GM21528 (cell line): ENCODE measurements around the gene NACAD.

ENCODE experiments used
- ATAC-seq: cut with Tn5 transposase; IDR thresholded peaks from one replicate; pipeline ENCODE4 v1.9.1; 2021; ENCODE audit warnings: mild to moderate bottlenecking, moderate library complexity; ENCODE audit not compliant: unreplicated experiment, low FRiP score

Gene NACAD, protein sequence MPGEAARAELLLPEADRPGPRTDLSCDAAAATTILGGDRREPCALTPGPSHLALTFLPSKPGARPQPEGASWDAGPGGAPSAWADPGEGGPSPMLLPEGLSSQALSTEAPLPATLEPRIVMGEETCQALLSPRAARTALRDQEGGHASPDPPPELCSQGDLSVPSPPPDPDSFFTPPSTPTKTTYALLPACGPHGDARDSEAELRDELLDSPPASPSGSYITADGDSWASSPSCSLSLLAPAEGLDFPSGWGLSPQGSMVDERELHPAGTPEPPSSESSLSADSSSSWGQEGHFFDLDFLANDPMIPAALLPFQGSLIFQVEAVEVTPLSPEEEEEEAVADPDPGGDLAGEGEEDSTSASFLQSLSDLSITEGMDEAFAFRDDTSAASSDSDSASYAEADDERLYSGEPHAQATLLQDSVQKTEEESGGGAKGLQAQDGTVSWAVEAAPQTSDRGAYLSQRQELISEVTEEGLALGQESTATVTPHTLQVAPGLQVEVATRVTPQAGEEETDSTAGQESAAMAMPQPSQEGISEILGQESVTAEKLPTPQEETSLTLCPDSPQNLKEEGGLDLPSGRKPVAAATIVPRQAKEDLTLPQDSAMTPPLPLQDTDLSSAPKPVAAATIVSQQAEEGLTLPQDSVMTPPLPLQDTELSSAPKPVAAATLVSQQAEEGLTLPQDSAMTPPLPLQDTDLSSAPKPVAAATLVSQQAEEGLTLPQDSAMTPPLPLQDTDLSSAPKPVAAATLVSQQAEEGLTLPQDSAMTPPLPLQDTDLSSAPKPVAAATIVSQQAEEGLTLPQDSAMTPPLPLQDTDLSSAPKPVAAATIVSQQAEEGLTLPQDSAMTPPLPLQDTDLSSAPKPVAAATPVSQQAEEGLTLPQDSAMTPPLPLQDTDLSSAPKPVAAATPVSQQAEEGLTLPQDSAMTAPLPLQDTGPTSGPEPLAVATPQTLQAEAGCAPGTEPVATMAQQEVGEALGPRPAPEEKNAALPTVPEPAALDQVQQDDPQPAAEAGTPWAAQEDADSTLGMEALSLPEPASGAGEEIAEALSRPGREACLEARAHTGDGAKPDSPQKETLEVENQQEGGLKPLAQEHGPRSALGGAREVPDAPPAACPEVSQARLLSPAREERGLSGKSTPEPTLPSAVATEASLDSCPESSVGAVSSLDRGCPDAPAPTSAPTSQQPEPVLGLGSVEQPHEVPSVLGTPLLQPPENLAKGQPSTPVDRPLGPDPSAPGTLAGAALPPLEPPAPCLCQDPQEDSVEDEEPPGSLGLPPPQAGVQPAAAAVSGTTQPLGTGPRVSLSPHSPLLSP (N-terminal part only)

DNA sequence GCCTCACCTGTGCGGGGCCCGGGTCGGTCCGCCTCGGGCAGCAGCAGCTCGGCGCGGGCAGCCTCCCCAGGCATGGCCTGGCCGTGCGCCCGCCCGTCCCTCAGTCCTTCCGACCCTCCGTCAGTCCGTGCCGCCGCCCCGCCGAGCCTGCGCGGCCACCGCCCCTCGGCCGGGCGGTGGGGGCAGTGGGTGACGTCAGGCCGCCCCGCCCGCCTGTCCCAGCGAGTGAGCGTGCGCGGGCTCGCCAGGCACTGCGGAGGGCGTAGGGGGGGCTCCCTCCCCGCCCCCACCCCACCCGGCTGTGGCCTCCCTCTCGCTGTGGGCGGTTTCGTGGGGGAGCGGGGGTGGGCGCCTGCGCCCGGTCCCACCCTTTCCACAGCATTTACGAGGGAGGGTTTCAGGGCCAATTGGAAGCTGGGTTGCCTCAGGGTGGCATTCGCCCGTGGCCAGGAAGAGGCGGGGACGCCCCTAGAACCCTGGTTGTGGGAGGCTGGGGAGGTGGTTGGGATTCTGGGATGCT lies at the start of gene NACAD:
NACAD (minus strand) TSS at position 149 of the 520 bp plus-strand sequence; CDS start at position 74, 75 bp downstream.
- ATAC-seq: no peak

DNA sequence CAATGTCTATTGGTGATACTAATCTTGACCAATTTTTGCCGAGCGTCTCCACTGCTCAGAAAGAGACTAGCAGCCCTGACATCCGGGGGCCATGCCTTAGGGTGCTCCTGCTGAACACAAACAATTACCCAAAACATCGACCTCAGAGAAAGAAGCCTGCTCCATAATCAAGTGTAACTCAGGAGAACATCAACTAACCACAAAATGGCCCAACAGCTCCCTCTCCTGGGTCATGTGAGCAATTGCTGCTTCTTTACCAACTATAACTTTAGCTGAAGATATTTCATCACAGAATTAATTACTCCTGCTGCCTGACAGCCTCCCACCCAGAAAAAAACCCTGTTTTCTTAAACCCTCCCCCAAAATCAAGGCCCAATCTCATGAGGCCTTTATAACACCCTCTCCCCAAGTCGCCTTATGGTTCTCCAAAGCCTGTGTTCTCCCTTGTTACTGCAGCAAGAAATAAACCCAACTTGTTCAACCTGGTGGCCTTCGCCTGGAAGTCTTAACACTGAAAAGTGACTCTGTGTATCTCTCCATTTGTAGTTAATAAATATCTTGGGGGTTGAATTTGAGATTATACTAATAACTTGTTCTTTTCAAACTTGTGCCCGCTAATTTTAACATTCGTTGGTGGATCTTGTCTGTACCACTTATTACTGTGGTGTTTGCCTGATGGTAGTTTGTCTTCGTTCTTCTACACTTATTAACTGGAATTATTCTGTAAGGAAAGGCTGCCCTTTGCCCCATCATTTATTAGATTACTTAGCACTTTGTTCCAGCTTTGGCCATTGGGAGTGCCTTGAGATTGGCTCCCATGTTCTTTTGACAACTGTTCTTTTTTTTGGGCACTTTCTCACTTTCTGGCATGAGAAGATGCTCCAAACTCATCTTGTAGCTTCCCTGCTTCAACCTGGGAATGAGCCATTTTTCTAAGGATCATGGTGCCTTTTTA lies 47.6 kb upstream of the NACAD start:
- ATAC-seq: no peak

DNA sequence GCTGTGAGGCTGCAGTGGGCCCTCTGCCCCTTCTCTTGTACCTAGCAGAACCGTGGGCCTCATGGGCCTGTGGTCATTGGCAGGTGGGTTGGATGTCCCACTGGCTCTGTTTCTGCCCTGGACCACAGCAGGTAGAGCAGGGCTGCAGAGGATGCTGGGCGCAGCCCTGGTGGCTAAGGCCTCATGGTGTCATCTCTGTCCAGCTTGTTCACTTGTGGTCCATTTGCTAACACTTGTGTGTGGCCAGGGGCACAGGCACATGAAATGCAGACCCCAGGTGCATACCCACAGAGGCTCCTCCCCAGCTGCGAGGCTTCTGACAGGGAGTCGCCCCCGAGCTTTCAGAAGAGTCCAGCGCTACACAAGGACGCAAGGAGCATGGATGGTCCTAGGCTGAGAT lies 45.1 kb upstream of the NACAD start:
- ATAC-seq: no peak

DNA sequence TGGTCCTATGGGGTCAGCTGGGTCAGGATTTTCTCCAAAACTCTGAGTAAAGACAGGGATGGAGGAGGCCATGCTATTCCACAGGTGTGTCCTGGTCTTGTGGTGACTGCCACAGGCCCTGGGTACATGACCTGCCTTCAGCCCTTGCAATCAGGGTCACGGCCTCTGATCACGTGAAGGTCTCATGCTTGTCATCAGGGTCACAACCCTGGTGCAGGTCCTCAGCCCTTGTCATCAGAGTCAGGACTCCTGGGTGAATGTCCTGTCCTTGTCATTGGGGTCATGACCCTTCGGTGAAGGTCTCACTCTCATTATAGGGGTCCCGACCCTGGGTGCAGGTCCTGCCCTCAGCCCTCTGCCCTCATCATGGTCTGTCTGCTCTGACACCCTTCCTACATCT lies 44.6 kb upstream of the NACAD start:
- ATAC-seq: no peak

DNA sequence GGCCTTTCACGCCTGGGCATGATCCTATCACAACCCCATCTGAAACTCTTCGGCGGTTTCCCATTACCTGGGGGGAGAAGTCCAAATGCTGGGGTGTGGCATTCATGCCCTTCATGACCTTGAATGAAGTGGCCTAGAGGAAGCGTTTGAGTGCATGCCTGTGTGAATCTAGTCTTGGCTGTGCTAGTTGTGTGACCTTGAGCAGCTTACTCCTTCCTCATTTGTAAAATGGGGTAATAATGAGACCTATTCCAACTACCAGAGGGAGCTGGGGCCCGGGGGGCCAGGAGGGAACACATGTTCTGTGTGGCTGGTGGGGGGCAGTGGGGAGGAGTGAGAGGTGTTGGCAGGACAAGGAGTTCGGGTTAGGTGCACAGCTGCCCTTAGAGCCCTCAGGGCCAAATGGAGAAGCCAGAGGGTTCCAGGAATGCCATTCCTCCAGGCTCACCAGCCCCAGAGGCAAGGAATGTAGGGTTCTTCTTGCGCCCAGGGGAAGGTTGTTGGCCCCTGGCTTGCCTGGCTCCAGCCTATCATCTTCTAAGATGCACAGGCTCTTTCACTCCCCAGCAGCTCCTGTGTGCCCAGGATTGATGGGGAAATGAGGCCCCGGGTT lies 44.0 kb upstream of the NACAD start:
- ATAC-seq: no peak

DNA sequence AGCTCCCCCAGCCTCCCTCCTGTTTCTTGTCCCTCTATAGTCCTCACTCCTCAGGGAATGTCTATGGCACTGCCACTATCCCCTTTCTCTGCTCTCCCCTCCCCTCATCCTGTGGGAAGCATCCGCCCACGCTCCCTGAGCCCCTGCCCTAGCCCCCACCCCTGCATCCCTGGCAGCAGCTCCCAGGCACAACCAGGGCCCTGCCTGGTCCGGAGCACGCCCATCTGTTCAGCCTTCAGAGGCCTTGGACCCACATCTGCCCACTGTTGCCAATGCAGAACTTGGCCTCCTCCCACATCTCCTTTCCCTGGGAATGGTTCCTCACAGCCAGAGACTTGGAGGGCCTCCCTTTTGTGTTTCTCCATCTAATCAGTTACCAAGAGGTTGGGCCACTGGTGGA lies 43.1 kb upstream of the NACAD start:
- ATAC-seq: no peak

DNA sequence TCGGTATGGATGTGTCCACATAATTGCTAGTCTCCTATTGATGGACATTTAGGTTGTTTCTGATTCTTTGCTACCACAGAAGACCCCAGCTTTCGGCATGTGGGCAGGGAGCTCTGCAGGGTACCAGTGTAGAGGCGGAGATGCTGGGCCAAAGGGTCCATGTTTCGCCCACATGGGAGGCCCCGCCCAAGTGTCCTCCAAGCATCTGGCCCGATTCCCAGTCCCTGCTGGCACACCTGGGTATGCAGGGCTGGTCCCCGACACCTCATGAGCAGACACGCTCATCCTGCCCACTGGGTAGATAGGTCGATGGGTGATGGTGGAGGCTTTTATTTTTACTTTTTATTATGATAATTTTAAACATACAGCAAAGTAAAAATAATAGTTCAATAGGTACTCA lies 42.1 kb upstream of the NACAD start:
- ATAC-seq: no peak

DNA sequence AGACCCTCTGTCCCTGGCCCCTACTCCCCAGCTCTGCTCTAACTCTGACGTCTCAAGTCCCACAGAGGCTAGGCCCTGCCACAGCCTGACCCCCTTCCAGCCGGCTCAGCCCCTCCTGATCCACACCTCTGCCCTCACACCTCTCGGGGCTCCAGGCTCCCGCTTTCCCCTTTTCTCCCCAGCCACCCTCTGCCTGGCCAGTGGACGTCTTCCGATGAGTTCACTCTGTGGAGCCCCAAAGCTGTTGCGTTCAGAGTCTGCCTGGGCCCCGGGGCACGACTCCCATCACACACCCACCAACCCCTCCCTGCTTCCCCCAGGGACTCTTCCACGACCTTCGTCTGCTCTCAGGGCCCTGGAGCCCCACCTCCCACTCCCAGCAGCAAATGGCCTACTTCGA lies 41.1 kb upstream of the NACAD start:
- no peak for ATAC-seq

DNA sequence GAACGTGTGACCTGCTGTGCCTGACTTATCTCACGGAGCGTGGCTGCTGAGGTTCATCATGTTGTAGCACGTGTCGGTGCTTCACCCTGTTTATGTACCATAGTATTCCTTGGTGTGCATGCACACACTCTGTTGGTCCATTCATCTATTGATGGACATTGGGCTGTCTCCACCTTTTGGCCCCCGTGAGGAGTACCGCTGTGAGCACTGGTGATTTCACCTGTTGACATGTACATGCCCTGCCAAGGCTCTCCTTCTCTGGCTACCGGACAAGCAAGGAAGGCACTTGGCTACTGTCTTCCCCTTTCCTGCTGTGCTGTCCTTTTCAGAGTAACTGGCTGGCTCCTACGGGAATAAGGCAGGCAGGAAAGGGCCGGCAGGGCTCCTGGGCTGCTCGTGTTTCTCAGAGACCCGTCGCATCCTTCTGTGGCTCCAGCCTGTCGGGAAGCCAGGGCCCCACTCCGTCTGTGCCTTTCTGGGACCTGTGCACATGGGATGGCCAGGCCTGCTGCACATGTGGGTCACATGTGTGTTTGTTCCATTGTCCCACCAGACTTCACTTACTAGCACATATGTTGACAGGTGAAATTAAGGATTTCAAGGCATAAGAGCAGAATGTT lies 40.5 kb upstream of the NACAD start:
- no peak for ATAC-seq

DNA sequence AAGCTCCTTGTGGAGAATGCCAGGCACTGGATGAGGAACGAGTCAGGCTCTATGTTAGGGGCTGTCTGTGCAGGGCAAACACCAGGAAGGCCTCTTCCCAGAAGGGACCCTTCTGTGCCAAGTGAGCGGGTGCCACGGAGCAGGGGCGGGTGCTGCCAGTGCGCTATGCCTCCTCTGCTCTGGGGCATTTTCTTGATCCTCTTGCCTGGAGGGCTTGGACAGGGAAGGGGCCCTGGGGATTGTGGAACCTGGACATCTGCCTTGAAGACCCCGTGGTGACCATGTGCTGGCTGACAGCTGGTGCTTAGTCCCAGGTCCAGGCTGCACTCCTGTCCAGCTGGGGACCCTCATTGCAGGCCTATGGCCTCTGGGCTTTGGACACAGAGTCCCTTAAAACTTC lies 38.2 kb upstream of the NACAD start:
- ATAC-seq: no peak

DNA sequence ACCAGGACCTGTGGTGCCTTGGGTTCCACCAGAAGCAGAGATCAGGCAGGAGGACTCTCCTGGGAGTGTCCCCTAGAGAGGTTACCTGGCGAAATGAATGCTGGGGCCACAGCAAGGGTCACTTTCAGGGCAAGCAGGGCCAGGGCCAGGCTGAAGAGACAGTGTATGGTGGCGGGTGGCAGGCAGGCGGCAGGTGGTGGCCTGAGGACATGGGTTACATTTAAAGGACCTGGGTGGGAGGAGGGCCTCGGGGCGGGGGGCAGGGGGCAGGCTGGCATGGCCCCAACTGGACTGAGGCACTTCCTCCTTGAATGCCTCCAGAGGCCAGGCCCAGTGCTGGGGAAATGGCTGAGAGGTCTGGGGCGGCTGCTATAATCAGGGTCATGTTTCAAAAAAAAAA lies 37.4 kb upstream of the NACAD start:
- no peak for ATAC-seq

DNA sequence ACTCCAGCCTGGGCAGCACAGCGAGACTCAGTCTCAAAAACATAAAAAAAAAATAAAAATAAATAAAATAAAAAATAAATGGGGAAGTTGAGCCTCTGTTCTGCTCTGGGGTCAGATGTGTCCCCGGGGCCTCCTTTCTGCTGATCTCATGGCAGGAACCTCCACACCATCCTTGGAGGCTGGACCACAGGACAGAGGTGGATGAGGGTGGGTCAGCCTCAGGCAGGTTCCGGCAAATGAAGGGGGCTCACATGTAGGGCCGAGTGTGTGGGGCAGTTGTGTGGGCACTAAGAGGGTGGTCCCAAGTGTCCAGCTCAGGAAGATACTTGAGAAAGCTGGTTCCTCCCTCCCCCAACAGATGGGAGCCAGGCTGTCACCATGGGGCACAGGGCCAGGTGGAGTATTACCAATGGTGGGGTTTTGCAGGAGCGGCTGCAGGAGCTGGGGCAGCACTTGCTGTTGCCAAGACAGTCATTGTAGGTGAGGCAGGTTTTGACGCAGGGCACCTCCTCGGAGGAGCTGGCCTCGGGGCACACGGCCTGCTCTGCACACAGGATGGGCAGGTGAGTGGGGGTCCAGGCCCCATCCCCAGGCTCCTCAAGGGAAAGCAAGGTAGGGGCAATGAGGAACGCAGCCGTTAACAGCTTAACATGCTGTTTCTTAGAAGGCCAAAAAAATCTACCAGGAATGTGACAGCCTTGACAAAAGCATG lies 36.6 kb upstream of the NACAD start:
- ATAC-seq: no peak

DNA sequence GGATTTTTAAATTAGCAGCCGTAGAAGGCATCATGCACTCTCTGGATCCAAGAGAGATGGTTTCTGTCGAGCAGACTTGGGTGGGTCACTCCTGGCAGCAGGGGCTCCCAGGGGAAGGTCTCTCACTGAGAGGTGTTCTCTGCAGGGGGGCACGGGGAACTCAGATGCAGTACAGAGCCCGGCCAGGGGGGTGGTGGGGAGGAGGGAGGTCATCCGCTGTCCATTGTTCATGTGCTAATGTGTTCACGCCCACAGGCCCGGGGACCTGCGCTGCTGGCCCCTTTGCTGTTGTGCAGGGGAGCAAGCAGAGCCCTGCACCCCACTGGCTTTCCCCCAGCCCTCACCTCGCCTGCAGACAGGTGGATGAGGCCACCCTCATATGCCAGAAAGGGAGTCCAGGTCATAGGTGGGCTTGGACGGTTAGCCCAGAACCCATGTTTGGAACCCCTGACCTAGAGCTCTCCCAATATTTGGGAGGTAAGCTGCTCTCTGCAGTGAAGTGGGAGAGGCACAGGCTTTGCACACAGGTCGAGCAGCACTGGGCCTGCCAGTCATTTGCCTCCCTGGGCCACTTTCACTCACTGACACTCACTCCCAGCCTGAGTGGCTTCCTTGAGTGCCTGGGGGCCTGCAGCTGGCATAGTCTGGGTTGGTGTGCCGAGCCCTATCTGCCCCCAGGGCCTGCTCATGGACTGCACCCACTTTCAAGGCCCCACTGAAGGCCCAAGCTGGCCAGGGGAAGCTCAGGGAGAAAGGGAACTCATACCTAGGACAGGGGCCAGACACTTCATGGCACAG lies 35.3 kb upstream of the NACAD start:
- ATAC-seq: no peak

DNA sequence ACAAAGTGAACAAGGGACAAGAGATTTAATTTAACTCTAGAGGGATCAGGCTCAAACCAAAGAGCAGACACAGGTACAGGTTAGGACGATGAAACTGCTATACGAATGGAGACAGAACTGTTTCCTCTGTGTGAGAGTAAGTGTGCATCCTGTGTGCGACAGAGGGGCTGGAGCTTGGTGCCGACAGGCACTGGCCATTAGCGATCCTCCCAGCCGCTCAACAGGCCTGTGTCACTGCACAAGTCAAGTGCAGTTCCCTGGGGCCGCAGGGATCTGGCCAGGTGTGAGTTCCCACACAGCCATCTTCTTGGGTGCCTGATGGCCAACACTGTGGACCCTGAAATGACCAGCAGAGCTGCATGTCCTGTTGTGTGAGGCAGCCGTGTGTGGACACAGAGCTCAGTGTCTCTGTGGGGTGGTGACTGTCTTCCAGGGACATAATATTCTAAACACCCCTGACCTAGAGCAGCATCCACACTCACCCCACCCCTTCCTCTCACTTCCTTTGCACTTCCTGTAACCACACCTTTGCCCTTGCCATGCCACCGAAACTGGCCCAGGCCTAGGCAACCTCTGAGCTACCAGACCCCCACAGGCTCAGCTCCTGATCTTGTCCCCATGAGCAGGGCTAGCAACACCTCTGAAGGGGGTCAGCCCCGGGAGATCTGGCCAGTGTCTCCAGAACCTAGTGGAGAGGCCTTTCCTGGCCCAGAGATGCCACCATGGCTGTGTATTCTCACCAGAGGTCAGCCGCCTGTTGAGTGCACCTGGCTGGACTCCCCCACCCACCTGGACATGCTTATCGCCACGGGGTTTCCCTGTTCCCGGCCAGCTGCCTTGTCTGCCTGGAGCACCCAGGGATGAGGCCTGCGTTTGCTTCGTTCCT lies 34.4 kb upstream of the NACAD start:
- no peak for ATAC-seq

DNA sequence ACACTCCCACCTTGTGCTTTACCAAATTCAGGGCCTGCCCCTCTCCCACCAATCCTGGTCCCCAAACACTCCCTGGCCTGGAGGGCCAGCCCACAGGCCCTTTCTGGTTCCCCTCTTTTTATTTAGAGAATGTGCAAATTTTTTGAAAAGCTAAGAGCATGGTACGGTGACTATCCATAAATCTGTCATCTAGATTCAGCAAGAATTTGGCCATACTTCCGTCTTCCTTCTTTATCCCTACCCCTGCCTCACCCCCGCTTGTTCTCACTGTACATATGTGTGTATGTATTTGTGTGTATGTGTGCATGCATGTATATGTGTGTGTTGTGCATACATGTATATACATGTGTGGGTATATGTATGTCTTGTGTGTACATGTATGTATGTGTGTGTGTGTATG lies 30.8 kb upstream of the NACAD start:
- no peak for ATAC-seq

DNA sequence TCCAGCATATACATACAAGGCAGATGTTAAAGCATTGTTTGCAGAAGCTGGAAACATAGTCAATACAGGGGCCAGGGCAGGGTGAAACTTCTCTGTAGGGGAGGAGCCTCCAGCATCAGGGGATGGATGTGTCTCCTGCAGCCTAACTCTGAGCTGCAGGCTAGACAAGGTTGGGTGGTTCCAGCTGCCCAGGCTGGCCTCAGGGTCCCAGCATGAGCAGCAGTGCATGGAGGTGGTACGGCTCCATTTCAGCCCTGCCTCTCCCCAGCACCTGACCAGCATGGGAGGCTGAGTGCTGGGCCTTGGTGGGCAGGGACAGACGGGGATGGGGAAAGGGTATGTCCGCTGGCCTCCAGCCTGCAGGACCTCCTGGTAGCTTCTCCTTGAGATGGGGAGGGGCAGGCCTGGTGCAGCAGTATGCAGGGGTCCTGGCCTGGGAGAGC lies 30.1 kb upstream of the NACAD start:
- no peak for ATAC-seq
